SU-DHL-6 (cell line): ENCODE results near the gene ESRRA.

Source experiments
- CTCF ChIP-seq: fragments of 200-600 bp; sonication (generic); IDR thresholded peaks from one replicate; pipeline ENCODE4 v1.5.1; 2017; ENCODE audit warnings: antibody characterized with exemption, mild to moderate bottlenecking, low read length, moderate library complexity; ENCODE audit not compliant: insufficient read depth, poor library complexity, severe bottlenecking
- EZH2phosphoT487 ChIP-seq: fragments of 200-600 bp; sonication (generic), shearing (Covaris generic); conservative IDR thresholded peaks from 2 replicates; pipeline ENCODE4 v1.6.1; 2018; ENCODE audit warnings: mild to moderate bottlenecking, antibody characterized with exemption, low read length, moderate library complexity, mixed read lengths

GRCh38 chr11:64266339-64266738, 39.0 kb upstream of the ESRRA start:
- TF ChIP-seq CTCF: no peak
- no peak for TF ChIP-seq EZH2phosphoT487
